NCI-H1930 (cell line): Measurements from ENCODE around the gene SRPK3.
A peak's percentile ranks its signal among the peaks of the same experiment; 100 is the strongest.

Experiments
- DNase-seq, 2 experiments: peaks; one replicate each; lab custom pipeline; 2025; lab: John Stamatoyannopoulos, UW

SRPK3 gene

DNA sequence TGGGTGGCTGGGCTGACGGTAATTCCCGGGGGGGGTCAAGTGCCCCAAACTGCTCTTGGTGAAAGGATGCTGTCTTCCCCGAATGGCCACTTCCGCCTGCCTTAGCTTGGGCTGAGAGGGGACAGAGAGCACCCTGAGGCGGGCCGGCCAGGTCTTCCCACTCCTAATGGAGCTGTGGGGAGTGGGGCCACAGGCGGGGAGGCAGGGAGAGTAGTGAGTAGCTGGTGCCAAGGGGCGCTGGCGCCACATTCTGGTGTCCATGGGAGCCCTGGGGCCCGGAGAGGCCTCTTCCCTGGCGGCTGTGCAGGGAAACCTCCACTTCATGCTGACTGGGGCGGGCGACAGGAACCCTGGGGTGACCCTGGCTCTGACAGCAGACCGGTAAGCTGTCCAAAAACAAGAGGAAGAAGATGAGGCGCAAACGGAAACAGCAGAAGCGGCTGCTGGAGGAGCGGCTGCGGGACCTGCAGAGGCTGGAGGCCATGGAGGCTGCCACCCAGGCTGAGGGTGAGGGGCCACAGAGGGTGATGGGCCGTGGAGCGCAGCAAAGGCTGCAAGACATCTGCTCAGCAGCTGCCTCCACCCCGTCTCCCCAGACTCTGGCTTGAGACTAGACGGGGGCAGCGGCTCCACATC, 2.7 kb downstream of the SRPK3 start:
- DNase-seq = no peak

DNA sequence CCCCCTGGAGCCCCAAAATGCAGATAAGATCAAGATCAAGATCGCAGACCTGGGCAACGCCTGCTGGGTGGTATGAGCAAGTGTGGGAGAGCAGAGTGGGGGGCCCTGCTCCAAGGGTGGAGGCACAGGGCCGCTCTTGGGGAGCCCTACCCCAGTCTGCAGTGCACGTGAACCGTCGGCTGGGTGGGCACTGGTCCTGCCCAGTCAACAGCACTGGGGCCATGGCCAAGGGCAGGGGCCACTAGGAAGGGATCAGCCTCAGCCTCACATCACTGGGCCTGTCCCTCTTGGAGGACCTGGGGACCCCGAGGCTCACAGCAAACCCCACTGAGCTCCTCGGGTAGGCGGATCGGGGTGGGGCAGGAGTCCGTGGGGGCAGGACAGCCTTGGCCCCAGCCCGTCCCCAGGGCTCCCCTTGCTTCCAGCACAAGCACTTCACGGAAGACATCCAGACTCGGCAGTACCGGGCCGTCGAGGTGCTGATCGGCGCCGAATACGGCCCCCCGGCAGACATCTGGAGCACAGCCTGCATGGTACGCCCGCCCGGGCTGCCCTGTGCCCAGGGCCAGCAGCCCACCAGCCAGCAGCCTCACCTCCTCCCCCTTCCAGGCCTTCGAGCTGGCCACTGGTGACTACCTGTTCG, 3.6 kb downstream of the SRPK3 start:
- DNase-seq = no peak

DNA sequence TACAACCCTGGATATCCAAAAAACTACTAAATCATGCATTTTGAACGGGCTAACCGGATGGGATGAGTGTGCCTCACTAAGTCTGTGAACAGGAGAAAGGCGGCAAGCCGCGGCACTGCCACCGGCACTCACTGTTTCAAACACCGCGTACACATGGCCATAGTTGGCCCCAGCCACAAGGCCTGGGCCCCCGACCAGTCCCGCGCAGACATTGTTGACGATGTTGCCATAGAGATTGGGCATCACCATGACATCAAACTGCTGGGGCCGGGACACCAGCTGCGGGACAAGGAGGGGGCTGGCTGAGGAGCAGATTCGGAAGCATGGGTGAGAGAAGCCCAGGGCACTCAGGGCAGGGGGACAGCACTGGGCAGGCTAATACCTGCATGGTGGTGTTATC, 5.8 kb downstream of the SRPK3 start:
- no peak for DNase-seq

DNA sequence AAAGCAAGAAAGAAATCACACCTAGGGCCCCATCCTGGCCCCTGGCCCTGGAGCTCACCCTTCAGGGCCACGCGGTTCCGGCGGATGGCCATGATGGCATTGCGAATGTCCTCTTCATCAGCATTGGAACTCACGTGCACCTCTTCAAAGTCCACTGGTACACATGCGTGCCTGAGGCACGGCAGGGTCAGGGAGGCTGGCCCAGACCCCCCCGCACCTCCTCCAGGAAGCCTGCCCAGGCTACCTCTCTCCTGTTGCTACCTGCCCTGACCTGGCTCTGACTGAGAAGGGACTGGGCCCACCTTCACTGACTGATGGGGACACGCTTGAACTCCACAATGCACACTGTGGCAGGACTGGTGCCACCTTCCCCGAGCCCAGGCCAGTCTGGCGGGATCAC, 8.8 kb downstream of the SRPK3 start:
- DNase-seq = no peak

GRCh38 chrX:153791104-153791852, 10.4 kb downstream of the SRPK3 start:
- DNase-seq = no peak

- no peak for DNase-seq
Observed at GRCh38 chrX:153792368-153792767, 11.5 kb downstream of the SRPK3 start.

GRCh38 chrX:153793291-153793690, 12.4 kb downstream of the SRPK3 start:
- no peak for DNase-seq

DNA sequence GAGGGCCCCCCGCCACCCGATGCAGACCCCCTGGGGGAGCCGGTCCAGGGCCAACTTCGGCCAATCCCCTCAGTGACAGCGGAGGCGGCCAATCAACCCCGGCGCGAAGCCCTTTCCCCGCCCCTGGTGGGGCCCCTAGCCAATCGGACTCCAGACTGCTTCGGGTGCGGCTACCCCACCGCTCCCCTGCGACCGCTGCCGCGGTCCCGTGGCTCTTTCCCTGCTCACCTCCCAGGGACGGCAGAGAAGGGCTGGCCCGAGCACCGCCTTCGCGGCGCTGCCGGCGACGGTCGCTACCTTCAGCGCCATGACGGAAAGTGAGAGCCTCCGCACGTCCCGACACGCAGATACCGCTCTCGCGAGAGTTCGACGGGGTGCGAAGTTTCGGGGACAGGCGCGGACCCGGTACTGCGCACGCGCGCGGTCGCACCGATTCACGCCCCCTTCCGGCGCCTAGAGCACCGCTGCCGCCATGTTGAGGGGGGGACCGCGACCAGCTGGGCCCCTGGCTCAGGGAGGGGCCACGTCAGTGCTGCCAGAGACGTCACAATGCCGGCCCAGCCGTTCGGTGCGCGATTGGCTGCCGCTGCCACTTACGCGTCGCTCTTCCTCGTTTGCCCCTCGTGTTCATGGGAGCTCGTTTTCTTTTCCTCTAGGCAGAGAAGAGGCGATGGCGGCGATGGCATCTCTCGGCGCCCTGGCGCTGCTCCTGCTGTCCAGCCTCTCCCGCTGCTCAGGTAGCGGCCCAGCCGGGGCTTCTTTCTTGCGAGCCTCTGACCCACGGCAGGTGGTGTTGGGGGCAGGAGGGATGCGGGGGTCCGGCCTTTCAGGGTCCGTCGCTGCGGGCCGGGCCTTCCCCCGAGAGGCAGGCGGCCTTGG, 13.4 kb downstream of the SRPK3 start, which contains the start of the genes IDH3G and SSR4:
Gene IDH3G (minus strand): TSS at position 358 of the 879 bp plus-strand sequence. CDS start 49 bp downstream, at position 309.
Gene SSR4 (plus strand): TSS at position 651 of the 879 bp plus-strand sequence. CDS start 20 bp downstream, at position 671.
- DNase-seq = peak; percentile 91 to 96

DNA sequence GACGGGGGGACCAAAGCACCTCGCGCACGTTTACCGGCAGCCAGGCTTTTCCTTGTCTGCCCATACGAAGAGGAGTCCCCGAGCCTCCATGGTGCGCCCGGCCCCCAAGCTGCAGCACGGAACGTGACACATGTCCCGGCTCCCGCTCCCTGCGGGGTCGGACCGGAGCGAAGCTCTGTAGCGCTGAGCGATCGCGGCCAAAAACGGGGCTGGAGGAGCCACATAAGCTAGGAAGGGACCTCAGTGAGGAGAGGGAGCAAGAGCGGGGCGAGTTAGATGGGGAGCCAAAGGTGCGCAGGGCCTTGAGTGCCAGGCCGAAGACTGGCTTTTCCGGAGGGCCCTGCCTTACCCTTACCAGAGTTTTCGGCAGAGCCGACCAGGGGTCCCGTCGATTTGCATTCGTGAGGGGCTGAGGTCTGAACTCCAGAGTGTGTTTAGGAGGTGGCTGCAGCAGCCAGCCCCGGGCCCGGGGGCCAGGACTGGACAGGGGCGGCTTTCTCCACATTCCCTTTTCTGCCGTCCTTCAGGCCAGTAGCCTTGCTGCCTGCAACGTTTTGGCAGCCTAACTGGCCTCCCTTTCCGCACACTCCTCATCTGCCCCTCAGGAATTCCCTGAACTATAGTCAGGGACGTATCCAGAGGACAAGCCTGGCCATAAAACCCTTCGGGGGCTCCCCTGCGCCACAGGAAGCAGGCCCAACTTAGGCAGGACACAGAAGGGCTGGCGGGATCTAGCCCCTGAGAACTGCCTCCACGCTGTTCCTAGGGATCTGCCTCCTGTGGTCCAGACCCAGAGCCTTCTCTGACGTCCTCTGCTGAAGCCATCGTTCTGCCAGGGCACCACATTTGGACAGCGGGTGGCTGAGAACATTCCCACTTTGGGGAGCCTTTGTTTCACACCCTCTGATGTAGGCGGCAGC, 14.3 kb downstream of the SRPK3 start:
- DNase-seq = no peak

DNA sequence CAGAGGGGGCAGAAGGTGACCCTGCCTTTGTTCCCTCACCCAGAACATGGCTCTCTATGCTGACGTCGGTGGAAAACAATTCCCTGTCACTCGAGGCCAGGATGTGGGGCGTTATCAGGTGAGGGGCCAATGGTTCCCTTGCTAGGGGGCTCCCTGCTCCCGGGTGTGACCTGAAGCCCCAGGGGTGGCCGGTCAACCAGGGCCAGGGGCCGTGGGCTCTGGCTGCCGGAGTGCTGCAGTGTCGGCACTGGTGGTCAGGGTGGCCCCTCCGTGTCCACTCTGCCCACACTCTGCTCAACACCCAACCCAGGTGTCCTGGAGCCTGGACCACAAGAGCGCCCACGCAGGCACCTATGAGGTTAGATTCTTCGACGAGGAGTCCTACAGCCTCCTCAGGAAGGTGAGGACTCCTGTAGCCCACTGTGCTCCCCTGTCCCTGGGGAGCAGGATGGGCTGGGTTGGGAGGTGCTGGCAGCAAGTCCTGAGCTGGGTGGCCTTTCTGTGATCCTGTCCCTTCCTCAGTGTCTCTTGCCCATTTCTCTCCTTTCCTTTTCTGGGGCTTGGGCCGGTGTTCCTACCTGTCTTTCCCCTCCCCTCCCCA, 16.7 kb downstream of the SRPK3 start:
- no peak for DNase-seq

DNA sequence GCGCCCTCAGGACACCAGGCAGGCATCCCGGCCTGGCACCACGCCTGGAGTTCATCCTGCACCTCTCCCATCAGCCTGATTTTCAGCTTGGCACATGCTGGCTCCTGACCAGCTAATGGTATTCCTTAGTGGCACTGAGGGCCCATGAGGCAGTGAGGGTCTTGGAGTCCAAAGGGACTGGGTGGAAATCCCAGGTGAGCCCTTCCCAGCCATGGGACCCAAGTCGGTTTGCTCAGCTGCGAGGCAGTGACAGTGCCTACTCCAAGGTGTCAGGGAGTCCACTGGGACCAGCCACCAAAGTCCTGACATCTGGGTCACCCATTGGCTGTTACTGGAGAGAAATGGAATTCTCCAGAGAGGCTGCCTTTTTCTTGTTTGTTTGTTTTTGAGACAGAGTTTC, 18.5 kb downstream of the SRPK3 start:
- DNase-seq = no peak

DNA sequence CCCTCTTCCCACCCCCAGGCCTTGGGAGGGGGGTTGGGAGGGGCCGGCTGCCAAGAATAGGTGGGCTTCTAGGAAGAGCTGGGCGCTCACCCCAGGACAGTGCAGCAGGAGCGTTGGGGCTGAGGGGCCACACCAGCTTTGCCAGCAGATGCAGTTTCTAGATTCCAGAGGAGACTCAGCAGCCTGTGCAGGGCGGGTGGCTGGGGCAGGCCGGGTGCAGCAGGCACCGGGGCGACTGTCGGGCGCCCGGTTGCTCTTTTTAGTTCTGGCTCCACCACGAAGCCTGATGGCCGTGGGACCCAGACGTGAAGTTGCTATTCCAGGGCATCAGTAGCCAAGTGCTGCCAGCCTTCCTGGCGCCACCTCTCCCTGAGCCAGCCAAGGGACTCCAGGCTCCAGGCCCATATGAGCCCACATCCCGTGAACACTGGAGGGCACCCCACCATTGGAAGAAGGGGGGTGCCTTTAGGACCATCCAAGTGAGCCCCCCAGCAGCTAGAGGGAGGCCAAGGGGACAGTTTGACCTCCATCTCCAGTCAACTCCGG, 19.4 kb downstream of the SRPK3 start:
- no peak for DNase-seq

- DNase-seq = no peak
Observed at GRCh38 chrX:153800746-153801145, 19.9 kb downstream of the SRPK3 start.

GRCh38 chrX:153801669-153802068, 20.8 kb downstream of the SRPK3 start:
- no peak for DNase-seq

DNA sequence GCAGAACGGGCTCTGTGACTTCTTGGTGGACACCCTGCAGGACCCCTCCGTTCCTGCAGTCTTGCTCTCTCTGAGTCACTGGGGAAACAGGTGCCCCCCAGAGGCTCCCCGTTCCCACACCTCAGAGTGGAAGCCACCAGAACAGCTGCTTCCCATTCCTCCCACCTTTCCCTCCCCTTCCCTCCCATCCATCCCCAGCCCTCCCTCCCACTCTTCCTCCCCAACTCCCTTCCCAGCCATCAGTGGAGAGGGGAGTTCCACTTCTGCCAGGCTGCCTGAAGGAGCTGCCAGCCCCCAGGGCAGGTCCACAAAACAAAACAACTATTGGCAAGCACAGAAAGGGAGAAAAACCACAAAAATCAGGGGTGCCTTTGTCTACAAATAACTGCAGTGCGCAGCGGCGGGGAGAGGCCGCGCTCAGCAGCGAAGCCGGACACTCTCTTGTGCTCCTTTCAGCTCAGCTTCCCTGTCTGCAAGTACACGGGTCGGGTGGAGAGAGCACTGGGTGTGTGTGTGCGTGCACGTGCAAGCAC, 21.7 kb downstream of the SRPK3 start:
- no peak for DNase-seq

DNA sequence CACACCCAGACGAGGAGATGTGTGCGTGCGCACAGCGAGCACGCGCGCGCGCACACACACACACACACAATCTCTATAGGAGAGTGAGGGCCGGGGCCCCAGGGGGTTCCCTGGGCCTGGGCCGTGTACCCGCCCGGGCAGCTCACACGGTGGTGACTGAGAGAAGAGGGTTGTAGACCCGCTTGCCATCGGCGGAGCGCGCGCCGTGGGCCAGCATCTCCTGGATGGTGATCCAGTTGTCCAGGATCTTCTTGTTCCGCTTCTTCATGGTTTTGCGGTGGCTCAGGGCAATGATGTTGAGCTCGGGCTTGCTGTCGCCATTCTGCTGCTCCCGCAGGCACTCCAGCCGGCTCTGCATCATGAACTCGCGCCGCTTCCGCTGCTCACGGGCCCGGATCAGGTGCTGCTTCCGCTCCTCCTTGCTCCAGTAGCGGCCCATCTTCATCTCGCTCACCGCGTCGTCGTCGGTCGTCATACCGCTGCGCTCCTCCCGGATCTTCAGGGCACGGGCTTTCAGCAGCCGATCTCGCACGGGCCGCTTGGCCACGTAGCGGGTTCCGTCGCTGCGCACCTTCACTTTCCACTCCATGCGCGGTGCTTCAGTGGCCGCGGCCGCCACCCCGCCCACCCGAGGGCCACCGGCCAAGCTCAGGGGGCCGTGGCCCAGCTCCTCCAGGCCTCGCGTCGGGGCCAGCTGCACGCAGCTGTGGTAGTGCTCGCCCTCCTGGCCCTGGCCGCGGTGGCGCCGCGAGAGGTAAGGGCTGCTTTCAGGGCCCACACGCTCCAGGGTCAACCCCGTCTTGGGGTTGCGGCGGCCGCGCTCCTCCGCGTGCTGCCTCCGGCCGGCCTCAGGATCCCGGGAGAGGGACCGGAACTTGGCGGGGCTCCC, 22.6 kb downstream of the SRPK3 start:
- no peak for DNase-seq

GRCh38 chrX:153804100-153804595, 23.3 kb downstream of the SRPK3 start:
- no peak for DNase-seq

GRCh38 chrX:153804621-153805020, 23.8 kb downstream of the SRPK3 start:
- DNase-seq = no peak

DNA sequence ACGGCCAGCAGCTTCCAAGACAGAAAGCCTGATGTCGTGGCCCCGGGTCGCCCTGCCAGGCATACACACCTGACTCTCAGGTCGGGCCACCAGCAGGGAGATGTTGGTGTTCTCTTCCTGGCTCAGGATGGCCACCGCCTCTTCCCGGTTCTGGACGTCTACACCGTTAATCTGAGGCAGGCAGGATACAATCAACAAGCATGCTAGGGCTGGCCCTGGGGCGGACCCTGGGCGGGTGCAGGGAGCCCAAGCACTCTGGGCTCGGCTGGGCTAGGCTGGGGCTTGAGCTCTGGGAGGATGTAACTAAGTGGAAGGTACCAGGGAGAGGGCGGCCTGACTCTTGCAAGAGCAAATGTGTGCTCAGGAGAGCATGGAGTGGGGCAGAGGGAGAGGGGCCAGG, 24.6 kb downstream of the SRPK3 start:
- DNase-seq = no peak
